NAMALWA (cell line): ENCODE data around the gene SMNDC1.
A peak's percentile ranks its signal among the peaks of the same experiment; 100 is the strongest.
"Not testable (repeated sequence)": the region's sequence is repeated elsewhere in the genome, so short reads cannot be mapped to it uniquely, and the experiment has no call there.

ENCODE experiments used
- DNase-seq: peaks from one replicate; pipeline ENCODE4 v3.0.0-alpha.2; 2015; ENCODE audit warnings: low spot score

SMNDC1 gene

DNA sequence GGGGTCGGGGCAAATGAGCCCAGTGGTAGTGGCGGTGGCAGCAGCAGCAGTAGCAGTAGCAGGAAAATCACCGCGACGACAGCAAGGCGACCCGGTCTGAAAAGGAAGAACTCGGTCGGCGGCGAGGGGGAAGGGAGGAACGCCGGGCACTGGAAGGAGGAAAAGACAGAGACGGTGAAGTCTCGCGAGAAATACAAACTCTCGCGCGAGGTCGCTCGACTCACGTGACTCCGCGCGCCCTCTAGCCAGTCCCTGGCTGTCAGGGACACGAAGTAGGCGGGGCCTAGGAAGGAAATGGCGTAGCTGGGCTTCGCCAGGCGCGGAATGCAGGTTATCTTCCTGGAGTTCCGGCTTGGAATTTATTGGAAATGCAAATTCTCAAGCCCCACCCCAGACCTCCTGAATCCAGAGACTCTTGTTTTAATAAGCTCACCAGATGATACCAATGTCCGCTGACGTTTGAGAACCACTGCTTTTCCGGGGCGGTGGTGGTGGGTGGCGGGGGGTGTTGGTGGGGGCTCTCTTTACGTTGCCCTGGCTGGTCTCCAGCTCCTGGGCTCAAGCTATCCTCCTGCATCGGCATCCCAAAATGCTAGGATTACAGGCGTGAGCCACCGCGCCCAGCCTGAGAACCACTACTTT lies at the start of gene SMNDC1:
TSS of gene SMNDC1 (minus strand) at position 141 of the 642 bp plus-strand sequence. CDS start 1,333 bp downstream, outside the sequence.
- DNase-seq: peak; percentile 98

DNA sequence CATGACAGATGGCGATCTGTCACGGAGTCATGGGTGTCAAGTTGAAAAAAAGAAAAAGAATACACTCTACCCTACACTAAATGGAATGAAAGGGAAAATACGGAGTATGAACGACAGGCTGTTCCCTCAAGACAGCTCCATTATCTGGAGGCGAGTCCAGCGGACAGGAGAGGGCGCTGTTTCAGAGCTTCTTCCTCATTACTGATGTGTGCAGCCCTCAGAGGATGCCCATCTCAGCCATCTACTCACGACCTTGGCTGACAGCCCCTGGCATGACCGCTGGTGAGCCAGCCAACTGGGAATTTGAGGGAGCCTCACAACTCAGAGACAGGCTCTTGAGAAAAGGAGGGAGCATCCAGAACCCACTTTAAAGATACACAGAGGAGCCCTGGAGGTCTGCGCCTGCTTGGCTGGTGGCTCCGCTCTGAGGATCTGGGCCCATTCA lies 49.6 kb upstream of the SMNDC1 start:
- DNase-seq: peak; percentile 90

GRCh38 chr10:110353244-110354119 lies 48.8 kb upstream of the SMNDC1 start:
- DNase-seq: no peak

- no peak for DNase-seq
Measured at GRCh38 chr10:110352930-110353243, 48.2 kb upstream of the SMNDC1 start.

- no peak for DNase-seq
Measured at GRCh38 chr10:110350812-110351211, 46.1 kb upstream of the SMNDC1 start.

DNA sequence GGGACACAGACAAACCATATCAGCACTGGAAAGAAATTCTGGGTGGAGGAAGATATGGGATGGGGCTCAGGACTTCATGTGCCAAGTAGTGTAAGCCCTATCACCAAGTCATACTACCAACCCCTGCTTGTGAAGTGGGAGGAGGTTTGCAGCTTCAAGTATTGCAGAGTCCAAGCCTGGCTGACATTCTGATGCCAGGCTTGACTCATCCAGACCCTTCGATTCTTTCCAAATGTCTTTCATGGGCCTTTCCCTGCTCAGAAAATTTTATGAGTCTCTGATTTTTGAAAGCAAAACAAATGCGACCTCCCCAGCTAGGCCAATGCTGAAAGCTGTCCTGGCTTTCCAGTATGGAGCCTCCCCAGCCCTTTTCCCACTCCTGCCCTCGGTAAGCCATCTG lies 45.1 kb upstream of the SMNDC1 start:
- no peak for DNase-seq

- no peak for DNase-seq
Measured at GRCh38 chr10:110349386-110349785, 44.7 kb upstream of the SMNDC1 start.

- DNase-seq: no peak
Measured at GRCh38 chr10:110348336-110348735, 43.6 kb upstream of the SMNDC1 start.

GRCh38 chr10:110346914-110347313 lies 42.2 kb upstream of the SMNDC1 start:
- DNase-seq: no peak

GRCh38 chr10:110345286-110345685 lies 40.6 kb upstream of the SMNDC1 start:
- DNase-seq: no peak

DNA sequence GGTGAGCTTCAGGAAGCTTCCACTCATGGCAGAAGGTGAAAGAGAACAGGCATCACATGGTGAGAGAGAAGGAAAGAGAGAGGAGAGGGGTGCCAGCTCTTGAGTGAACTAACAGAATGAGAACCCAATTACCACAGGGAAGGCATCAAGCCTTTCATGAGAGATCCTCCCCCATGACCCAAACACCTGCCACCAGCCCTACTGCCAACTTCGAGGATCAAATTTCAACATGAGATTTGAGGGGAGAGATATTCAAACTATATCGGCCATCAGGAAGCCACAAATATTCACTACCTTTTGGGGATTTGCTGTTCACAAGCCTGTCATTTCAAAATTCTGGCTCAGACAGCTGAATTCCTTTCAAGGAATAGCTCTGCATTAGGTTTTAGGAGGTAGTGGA lies 39.9 kb upstream of the SMNDC1 start:
- no peak for DNase-seq

GRCh38 chr10:110343947-110344346 lies 39.2 kb upstream of the SMNDC1 start:
- DNase-seq: no peak

DNA sequence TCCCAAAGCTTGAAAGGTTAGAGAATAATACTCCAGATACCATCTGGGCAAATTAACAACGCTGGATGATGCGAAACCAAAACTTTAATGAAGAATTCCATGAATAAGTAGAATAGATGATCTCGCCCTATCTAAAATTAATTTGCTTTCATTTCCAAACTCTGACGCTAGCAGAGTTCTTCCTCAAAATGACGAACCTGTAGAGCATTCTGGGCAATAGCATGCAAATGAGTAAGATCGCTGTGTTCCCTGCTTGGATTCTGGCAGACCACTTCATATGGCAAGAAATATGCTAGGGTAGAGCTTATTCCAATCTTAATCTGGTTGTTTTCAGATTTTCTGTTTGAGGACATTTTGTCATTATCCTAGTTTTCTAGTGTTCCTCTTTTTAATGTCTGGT lies 36.1 kb upstream of the SMNDC1 start:
- DNase-seq: no peak

GRCh38 chr10:110340122-110340521 lies 35.4 kb upstream of the SMNDC1 start:
- DNase-seq: no peak

DNA sequence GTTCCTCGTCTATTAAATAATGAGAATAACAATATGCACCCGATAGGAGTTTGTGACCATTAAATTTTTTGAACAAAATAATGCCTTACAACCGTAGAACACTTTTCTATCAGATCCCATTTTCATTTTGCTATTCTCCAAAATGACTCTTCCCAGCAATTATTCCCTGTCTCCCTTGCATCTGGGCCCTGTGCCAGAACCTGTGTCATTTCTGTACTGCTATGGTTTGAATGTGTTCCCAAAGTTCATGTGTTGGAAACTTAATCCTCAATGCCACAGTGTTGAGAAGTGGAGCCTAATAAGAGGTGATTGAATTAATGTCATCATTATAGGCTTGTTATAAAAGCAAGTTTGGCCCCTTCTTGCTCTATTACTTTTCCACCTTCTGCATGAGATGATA lies 33.2 kb upstream of the SMNDC1 start:
- no peak for DNase-seq

- DNase-seq: no peak
Measured at GRCh38 chr10:110337401-110337800, 32.7 kb upstream of the SMNDC1 start.

- no peak for DNase-seq
Measured at GRCh38 chr10:110336111-110336721, 31.5 kb upstream of the SMNDC1 start.

GRCh38 chr10:110335314-110336064 lies 30.8 kb upstream of the SMNDC1 start:
- no peak for DNase-seq

DNA sequence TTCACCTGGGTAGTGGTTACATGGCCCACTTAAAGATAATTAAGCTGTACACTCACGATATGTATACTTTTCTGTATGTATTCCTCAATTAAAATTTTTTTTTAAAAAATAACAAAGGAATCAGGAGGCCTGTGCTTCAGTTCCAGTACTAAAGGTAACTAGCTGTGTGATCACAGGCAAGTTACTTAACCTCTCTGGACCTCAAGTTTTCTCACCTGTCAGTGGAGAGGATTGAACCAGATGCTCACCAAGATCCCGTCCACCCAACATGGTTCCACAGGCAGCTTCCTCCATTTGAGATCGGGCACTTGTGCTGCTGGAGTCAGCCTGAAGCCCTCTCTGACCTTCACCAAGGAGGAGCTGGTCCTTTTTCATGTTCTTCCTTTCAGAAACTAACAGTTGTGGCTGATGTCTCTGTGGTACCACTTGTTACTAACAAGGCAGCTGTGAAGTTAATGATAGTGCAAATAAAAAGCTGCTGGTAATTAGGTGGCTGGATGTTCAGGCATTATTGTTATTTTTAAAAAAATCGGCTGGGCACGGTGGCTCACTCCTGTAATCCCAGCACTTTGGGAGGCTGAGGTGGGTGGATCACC lies 29.4 kb upstream of the SMNDC1 start:
- no peak for DNase-seq

- DNase-seq: not testable (repeated sequence)
Measured at GRCh38 chr10:110331226-110331795, 26.6 kb upstream of the SMNDC1 start.

GRCh38 chr10:110330675-110331074 lies 26.0 kb upstream of the SMNDC1 start:
- no peak for DNase-seq
